GM12875 (cell line): ENCODE results near the gene PTPN13.

ENCODE experiments used
- H3K4me3 ChIP-seq: one replicate; pipeline ENCODE4 v1.5.1; 2011; ENCODE audit warnings: low read depth, low read length, control low read depth
- CTCF ChIP-seq: IDR thresholded peaks from 2 replicates; pipeline ENCODE4 v1.5.1; 2011; ENCODE audit warnings: low read depth, mild to moderate bottlenecking, control low read depth, inconsistent platforms, low read length, moderate library complexity, borderline replicate concordance; ENCODE audit not compliant: insufficient read depth

The PTPN13 gene

GRCh38 chr4:86848136-86848535 is 254.0 kb downstream of the PTPN13 start:
- no peak for TF ChIP-seq CTCF

GRCh38 chr4:86848732-86849619 is 254.9 kb downstream of the PTPN13 start, which contains the start of gene SLC10A6:
Gene SLC10A6, minus strand, starts transcription at chr4:86849384. Its CDS starts 269 bp downstream, at chr4:86849115.
- no peak for TF ChIP-seq CTCF
- no peak within 1 kb of the TSS for H3K4me3 ChIP-seq

More at GRCh38 chr4:86848136-86848535, 254.0 kb downstream of the PTPN13 start:
- no peak overlapping the region for H3K4me3 ChIP-seq

- no peak for TF ChIP-seq CTCF
- H3K4me3 ChIP-seq = no peak overlapping the region
Observed at GRCh38 chr4:86853209-86853608, 259.1 kb downstream of the PTPN13 start.

- TF ChIP-seq CTCF = no peak
Observed at GRCh38 chr4:86855572-86855971, 261.5 kb downstream of the PTPN13 start.

GRCh38 chr4:86856896-86857295 is 262.8 kb downstream of the PTPN13 start:
- TF ChIP-seq CTCF = no peak
- no peak overlapping the region for H3K4me3 ChIP-seq

More at GRCh38 chr4:86855572-86855971, 261.5 kb downstream of the PTPN13 start:
- H3K4me3 ChIP-seq = no peak overlapping the region

GRCh38 chr4:86857341-86858052 is 263.4 kb downstream of the PTPN13 start:
- no peak for TF ChIP-seq CTCF
- H3K4me3 ChIP-seq = no peak overlapping the region
